ENCODE measurements around the gene PPP6R3. TPM values are rescaled to one million over a fixed set of nuclear protein-coding genes. Genes with fewer than 3 reads are reported as not detected.

PPP6R3 gene
- total and polyA plus RNA-seq, 2 of the 8 experiments (the other 6 are each of a cell fraction or from before 2014, with no cell fraction given) = 44.6 to 150 TPM

GRCh38 chr11:68412593-68413475 is 47.7 kb upstream of the PPP6R3 start (continued):
- TF ChIP-seq SP2 (IDR thresholded peaks at IDR 0.05; ENCODE audit: low read length) (no peak), RAD21 (IDR thresholded peaks at IDR 0.05 in 1 of 2, conservative IDR thresholded peaks at IDR 0.05 in 1 of 2; ENCODE audit: low read depth in 2 of 2, low read length in 2 of 2) (no peak), SIX5 (IDR thresholded peaks at IDR 0.05; ENCODE audit: low read depth, low read length) (no peak), SIRT6 (IDR thresholded peaks at IDR 0.05; ENCODE audit: low read length) (no peak)
